Measurements from ENCODE around the gene FAF2. TPM values are rescaled to one million over a fixed set of nuclear protein-coding genes. Genes with fewer than 3 reads are reported as not detected.
"Not testable (repeated sequence)": the region's sequence is repeated elsewhere in the genome, so short reads cannot be mapped to it uniquely, and the experiment has no call there.

The FAF2 gene
- total RNA-seq, 2 experiments from 2014 or later: 29.9 to 38.7 TPM

GRCh38 chr5:176541338-176542134 lies 93.4 kb downstream of the FAF2 start:
- ATAC-seq (peak; percentile 23), DNase-seq (peak; percentile 90)
- Mint-ChIP-seq H3K27ac (peak overlapping the region; percentile 95), H3K4me3 (peak overlapping the region; percentile 89), H3K9me3 (ENCODE audit: low read depth) (no peaks in the 10 kb centered on the region), H3K36me3 (no peaks in the 10 kb centered on the region), H3K4me1 (peaks cover 56% of the 10 kb centered on the region), H3K27me3 (no peaks in the 10 kb centered on the region)
- CTCF ChIA-PET: interaction anchor here (0.6 to 6.2 kb wide), 4 partner anchors 9 to 124 kb away, joined by 3 to 83 read pairs (median 20); partner anchors contain the start of gene CLTB

DNA sequence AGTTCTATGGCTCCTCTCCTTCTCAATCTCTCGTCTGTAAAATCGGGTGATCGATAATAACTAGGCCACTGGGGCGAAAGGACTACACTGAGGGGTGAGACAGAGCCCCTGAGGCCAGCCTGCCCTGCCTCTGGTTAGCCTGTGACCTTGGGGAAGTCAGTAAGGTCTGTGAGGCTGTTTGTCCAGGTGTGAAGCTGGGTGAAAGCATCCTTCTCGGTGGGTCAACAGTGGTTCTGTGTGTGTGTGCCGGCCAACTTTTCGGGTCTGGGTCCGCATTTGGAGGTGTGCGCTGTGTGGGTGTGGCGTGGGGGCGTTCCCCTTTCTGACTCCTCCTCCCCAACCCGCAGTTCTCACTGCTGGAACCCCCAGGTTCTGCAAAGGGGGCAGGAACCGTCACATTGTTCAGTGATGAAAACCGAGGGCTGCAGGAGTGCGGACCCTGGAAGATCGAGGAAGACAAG lies 94.0 kb downstream of the FAF2 start:
- peak overlapping the region; percentile 89 for H3K4me3 Mint-ChIP-seq
- ATAC-seq (peak; percentile 11), DNase-seq (peak; percentile 84)
- no peaks in the 10 kb centered on the region for H3K27me3 Mint-ChIP-seq
- peaks cover 56% of the 10 kb centered on the region for H3K4me1 Mint-ChIP-seq
- CTCF ChIA-PET: interaction anchor here (0.9 to 6.2 kb wide), 8 partner anchors 10 to 153 kb away, joined by 3 to 83 read pairs (median 8); partner anchors contain the start of genes CLTB, FAF2 and HIGD2A
- no peaks in the 10 kb centered on the region for H3K36me3 Mint-ChIP-seq
- H3K27ac Mint-ChIP-seq: peak overlapping the region; percentile 95
- no peaks in the 10 kb centered on the region for H3K9me3 Mint-ChIP-seq (ENCODE audit: low read depth)

DNA sequence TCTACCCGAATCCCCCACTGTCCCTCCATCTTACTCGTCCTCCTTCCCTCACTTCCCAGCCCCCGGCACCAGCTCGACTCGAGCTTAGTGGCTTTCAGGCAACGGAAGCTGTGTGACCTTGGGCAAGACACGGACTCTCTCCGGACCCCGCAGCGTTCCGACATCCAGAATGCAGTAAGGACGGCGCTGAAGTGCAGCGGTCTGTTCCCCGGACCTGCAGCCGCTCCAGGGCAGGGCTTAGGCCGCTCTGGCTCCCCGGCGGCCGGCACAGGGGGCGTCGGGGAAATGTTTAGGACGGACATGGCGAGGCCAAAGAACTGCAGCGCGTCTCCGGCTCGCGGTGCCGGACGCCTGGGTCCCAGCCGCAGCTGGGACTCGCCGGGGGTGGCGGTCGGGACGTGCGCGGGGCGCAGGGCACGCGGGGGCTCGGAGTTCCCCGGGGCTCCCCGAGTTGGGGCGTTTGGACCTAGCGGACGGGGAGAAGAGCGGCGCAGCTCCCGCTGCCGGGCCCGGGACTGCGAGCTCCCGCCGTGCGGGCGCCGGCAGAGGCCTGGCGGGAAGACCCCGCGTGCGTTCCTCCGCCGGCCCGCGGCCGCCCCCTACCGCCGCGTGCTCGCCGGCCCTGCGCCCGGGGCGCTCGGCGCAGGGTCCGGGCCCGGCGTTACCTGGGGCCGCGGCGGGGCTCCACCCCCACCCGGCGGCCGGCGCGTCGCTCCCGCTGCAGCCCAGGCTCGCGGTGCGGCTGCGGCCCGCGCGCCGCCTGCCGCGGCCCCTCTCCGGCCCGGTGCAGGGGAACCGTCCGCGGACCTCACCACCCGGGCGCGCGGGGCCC lies 94.6 kb downstream of the FAF2 start:
- Mint-ChIP-seq H3K9me3 (ENCODE audit: low read depth) (no peaks in the 10 kb centered on the region), H3K27me3 (no peaks in the 10 kb centered on the region), H3K4me3 (peak overlapping the region; percentile 92), H3K36me3 (no peaks in the 10 kb centered on the region), H3K4me1 (peaks cover 61% of the 10 kb centered on the region), H3K27ac (peak overlapping the region; percentile 95)
- peak; percentile 49 for ATAC-seq
- no peak for DNase-seq
- CTCF ChIA-PET: interaction anchor here (0.6 to 6.2 kb wide), 13 partner anchors 11 to 154 kb away, joined by 3 to 83 read pairs (median 5); partner anchors contain the start of genes CLTB, FAF2 and HIGD2A

DNA sequence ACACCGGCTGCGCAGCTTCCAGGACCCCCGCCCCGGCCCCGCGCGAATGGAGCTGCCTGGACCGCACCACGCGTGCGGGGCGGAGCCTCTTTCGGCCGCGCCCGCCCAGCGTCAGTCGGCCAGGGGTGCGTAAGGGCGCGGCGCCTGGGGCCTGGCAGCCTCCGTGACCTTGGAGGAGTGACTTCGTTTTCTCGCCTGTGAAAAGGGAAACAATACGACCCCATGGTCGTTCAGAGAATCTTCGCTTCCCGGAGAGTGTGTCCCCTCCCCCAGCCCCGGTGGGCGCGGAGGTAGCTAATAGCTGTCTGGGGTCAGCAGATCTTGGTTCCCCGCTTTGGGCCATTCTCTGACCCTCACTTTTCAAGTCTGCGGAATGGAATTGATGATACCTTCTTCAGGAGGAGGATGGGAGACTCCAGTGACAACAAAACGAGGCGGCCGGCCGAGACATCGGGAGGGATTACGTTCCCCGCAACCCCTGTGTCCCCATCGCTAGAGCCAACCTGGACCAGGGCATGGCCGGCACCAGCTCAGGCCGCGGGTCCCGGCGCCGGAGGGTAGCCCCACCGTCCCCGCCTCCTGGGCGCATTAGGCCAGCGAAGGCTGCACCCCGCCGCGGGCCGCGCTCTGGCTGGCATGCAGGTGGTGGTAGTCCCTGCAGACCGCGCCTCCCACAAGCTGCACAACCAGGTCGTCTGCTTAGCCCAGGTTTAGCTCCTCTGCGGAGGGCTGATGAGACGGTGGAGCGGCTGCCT lies 95.4 kb downstream of the FAF2 start:
- ATAC-seq (peak; percentile 80), DNase-seq (peak; percentile 85)
- Mint-ChIP-seq H3K4me1 (peaks cover 54% of the 10 kb centered on the region), H3K27ac (peak overlapping the region; percentile 94), H3K9me3 (ENCODE audit: low read depth) (no peaks in the 10 kb centered on the region), H3K27me3 (no peaks in the 10 kb centered on the region), H3K4me3 (peak overlapping the region; percentile 92), H3K36me3 (no peaks in the 10 kb centered on the region)
- CTCF ChIA-PET: interaction anchor here (0.6 to 6.2 kb wide), 17 partner anchors 10 to 155 kb away, joined by 3 to 83 read pairs (median 4); partner anchors contain the start of genes CLTB, FAF2 and HIGD2A

DNA sequence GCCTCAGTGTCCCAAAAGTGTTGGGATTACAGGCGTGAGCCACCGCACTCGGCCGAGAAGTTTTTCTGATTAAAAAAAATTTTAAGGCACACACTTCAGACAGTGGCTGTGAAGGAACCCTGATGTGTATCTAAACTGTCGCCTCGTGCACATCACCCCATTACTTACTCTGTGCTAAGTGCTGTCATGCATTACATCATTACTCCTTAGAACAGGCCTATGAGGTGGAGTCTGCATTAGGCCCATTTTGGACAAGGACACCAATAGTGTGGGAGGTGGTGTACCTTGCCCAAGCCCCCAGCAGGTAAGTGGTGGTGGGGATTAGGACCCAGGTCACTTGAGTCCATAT lies 97.2 kb downstream of the FAF2 start:
- Mint-ChIP-seq H3K4me1 (peaks cover 43% of the 10 kb centered on the region), H3K36me3 (no peaks in the 10 kb centered on the region), H3K27ac (no peak overlapping the region), H3K9me3 (ENCODE audit: low read depth) (no peaks in the 10 kb centered on the region), H3K27me3 (no peaks in the 10 kb centered on the region), H3K4me3 (no peak overlapping the region)
- CTCF ChIA-PET: interaction anchor here (6.2 kb wide), 1 partner anchor 13 kb away, joined by 83 read pairs; no protein-coding TSS in a partner anchor
- no peak for DNase-seq
- ATAC-seq: no peak

DNA sequence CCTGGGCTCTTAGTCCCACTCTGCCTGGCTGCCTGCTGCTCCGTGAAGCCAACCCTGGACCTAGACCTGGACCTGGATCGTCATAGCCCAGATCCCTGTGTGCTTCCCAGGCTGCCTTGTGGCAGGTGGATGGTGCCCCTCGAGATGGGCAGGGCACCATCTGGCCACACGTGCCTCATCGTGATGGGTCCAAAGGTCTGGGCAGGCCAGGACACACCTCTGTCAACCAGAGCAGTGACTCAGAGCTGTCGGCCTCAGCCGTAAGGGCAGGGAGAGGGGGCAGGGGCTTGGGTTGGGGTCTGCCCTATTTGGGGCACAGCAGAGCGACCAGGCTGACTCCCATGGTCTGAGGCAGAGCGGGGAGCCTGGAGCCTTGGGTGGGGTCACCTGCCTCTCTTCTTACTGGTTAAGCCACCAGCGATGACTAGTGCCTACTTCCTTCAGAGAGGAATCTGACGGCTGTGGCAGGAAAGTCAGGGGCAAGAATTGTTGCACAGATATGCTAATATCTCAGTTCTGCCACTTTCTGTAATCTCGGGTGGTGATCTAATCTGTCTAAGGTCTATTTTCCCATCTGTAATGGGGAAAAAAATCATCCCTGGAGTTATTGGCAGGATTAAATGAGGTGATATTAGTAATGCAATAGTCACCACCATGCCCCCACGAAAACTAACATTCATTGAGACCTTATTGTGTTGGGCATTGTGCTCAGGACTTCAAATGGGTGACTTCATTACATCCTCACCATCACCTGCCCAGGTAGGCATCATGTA lies 97.7 kb downstream of the FAF2 start:
- Mint-ChIP-seq H3K4me1 (peaks cover 43% of the 10 kb centered on the region), H3K36me3 (no peaks in the 10 kb centered on the region), H3K9me3 (ENCODE audit: low read depth) (no peaks in the 10 kb centered on the region), H3K27me3 (no peaks in the 10 kb centered on the region), H3K27ac (no peak overlapping the region), H3K4me3 (no peak overlapping the region)
- CTCF ChIA-PET: interaction anchor here (6.2 kb wide), 1 partner anchor 14 kb away, joined by 83 read pairs; no protein-coding TSS in a partner anchor
- no peak for DNase-seq
- no peak for ATAC-seq

DNA sequence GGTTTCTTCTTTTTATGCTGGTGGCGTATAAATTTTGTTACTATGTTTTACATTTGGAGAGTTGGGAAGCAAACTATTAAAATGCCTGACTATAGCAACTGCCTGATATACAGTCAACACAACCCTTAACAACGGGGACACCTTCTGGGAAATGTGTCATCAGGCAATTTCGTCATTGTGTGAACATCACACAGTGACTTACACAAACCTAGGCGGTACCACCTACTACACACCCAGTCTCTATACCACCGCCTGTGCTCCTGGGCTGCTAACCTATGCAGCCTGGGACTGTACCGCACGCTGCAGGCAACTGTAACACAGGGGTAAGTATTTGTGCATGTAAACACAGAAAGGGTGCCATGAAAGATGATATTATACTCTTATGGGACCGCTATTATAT lies 99.6 kb downstream of the FAF2 start:
- no peaks in the 10 kb centered on the region for H3K36me3 Mint-ChIP-seq
- no peak overlapping the region for H3K27ac Mint-ChIP-seq
- H3K27me3 Mint-ChIP-seq: no peaks in the 10 kb centered on the region
- DNase-seq (no peak), ATAC-seq (no peak)
- H3K9me3 Mint-ChIP-seq (ENCODE audit: low read depth): no peaks in the 10 kb centered on the region
- H3K4me1 Mint-ChIP-seq: peaks cover 27% of the 10 kb centered on the region
- no peak overlapping the region for H3K4me3 Mint-ChIP-seq
- CTCF ChIA-PET: interaction anchor here (1.2 kb wide), 1 partner anchor 14 kb away, joined by 3 read pairs; no protein-coding TSS in a partner anchor

DNA sequence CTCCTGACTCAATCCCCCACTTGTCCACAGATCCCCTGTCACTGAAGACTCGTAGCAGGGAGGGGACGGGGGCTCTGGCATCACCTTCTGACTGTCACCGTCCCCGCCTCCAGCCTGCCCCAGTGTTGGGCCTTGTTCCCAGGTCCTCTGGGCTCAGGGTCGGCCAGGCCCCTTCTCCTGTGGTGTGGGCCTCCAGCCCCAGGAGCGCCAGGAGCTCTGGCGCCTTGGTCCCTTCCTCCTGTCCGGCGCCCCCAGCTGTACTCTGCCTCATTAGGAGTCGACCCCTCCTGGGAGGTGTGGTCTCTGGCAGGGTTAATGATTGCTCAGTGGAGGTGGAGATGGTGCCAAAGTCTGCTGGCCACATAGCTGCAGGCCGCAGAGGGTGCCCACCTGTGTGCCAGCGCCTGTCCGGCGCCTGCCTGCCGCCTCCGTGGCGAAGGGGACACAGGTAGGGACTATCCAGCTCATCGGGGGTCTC lies 100.8 kb downstream of the FAF2 start, which contains the start of gene CDHR2:
TSS of gene CDHR2 (plus strand) at position 376 of the 478 bp plus-strand sequence. CDS start 16,011 bp downstream, outside the sequence.
- ATAC-seq (no peak), DNase-seq (no peak)
- no peak within 1 kb of the TSS for H3K4me3 Mint-ChIP-seq
- CTCF ChIA-PET: interaction anchor here (0.6 to 1.2 kb wide), 2 partner anchors 10 to 1729 kb away, joined by 3 to 4 read pairs; no protein-coding TSS in a partner anchor
- H3K27ac Mint-ChIP-seq: no peak within 1 kb of the TSS
- peaks cover 34% of the 10 kb centered on the region for H3K4me1 Mint-ChIP-seq
- H3K36me3 Mint-ChIP-seq: no peaks in the 10 kb centered on the region
- no peaks in the 10 kb centered on the region for H3K27me3 Mint-ChIP-seq
- no peaks in the 10 kb centered on the region for H3K9me3 Mint-ChIP-seq (ENCODE audit: low read depth)

- no peaks in the 10 kb centered on the region for H3K9me3 Mint-ChIP-seq (ENCODE audit: low read depth)
- H3K4me1 Mint-ChIP-seq: peaks cover 36% of the 10 kb centered on the region
- no peak overlapping the region for H3K4me3 Mint-ChIP-seq
- H3K27me3 Mint-ChIP-seq: no peaks in the 10 kb centered on the region
- CTCF ChIA-PET: interaction anchor here (0.7 to 1.2 kb wide), 2 partner anchors 9 to 133 kb away, joined by 3 to 4 read pairs; no protein-coding TSS in a partner anchor
- H3K27ac Mint-ChIP-seq: no peak overlapping the region
- no peak for DNase-seq
- no peaks in the 10 kb centered on the region for H3K36me3 Mint-ChIP-seq
- ATAC-seq: no peak
Measured at GRCh38 chr5:176549871-176550270, 101.7 kb downstream of the FAF2 start.

DNA sequence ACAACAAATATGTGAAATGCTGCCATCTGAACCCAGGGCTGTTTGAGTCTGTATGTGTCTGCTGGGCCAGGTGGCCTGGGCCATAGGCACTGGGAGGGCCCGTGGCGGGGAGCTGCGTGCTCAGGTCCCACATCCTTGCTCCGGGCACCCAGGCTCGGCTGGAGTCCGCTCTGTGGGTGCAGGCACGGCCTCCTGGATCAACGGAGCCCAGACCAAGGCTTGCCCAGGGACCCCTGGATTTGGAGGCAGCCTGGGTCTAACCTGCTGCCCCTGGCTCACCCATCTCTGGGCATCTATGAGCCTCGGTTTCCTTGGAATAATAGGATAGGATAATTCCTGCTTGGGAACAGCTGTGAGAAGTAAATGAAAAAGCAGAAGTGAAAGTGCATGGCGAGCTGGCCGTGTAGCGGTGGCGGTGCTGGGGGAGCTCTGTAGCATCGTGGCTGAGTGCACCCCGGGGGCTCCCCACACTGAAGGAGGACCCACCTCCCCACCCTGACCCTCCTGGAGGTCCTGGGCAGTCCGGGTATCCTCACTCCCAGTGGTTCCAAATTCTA lies 102.2 kb downstream of the FAF2 start:
- Mint-ChIP-seq H3K9me3 (ENCODE audit: low read depth) (no peaks in the 10 kb centered on the region), H3K36me3 (no peaks in the 10 kb centered on the region), H3K27ac (no peak overlapping the region), H3K27me3 (no peaks in the 10 kb centered on the region), H3K4me3 (no peak overlapping the region), H3K4me1 (peaks cover 37% of the 10 kb centered on the region)
- ATAC-seq (no peak), DNase-seq (no peak)
- CTCF ChIA-PET: interaction anchor here (1.2 kb wide), 1 partner anchor 23 kb away, joined by 3 read pairs; no protein-coding TSS in a partner anchor

- H3K27ac Mint-ChIP-seq; ATAC-seq; H3K9me3 Mint-ChIP-seq (ENCODE audit: low read depth); H3K4me3 Mint-ChIP-seq; H3K27me3 Mint-ChIP-seq; DNase-seq; H3K36me3 Mint-ChIP-seq: not testable (repeated sequence)
- CTCF ChIA-PET: interaction anchor here (1.2 kb wide), 1 partner anchor 23 kb away, joined by 3 read pairs; no protein-coding TSS in a partner anchor
- H3K4me1 Mint-ChIP-seq: peaks cover 41% of the 10 kb centered on the region
Measured at GRCh38 chr5:176550937-176551336, 102.8 kb downstream of the FAF2 start.

Measured in activated CD8-positive, alpha-beta memory T cell treated with anti-CD3 and anti-CD28 coated beads, Interleukin-2, amount 10 ng/mL, durations not matched to agents 7 days and 5 days (primary cell).